ENCODE data around the gene ATP5PO. TPM values are rescaled to one million over a fixed set of nuclear protein-coding genes. Genes with fewer than 3 reads are reported as not detected.

Gene ATP5PO
- polyA plus RNA-seq, 1 of the 3 experiments (the other 2 are of a cell fraction): 148 TPM

DNA sequence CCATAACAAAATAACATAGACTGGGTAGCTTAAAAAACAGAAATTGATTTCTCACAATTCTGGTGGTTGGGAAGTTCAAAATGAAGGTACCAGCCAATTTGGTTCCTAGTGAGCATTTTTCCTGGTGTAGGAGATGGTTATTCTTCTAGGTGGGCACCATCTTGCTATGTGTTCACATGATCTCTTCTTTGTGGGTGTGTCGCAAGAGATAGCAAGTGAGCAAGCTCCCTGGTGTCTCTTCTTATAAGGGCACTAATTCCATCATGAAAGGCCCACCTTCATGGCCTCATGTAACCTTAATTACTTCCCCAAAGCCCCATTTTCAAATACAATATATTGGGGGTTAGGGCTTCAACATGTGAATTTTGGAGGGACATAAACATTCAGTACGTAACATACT lies 38.8 kb upstream of the ATP5PO start:
- H3K27me3 ChIP-seq (ENCODE audit: insufficient read depth): no peaks in the 10 kb centered on the region
- 95% methylated on average over 2 of the region's 2 CpGs for WGBS (ENCODE audit: low lambda C conversion rate)
- no peaks in the 10 kb centered on the region for H3K79me2 ChIP-seq (ENCODE audit: insufficient read depth)
- no peaks in the 10 kb centered on the region for H3K9me2 ChIP-seq
- no peaks in the 10 kb centered on the region for H3F3A ChIP-seq (replicated peaks; ENCODE audit: insufficient read depth)
- H3K9me3 ChIP-seq: 0 out of 2 replicates have a peak, but pooled peaks cover 3% of the 10 kb centered on the region
- no peak overlapping the region for H2AFZ ChIP-seq (ENCODE audit: low read depth)
- H3K4me1 ChIP-seq (ENCODE audit: control insufficient read depth in 1 of 2, insufficient read depth in 2 of 2, low read depth in 1 of 2, low read length in 1 of 2): no peaks in the 10 kb centered on the region
- no peaks in the 10 kb centered on the region for H3K36me3 ChIP-seq (replicated peaks in 1 of 2; ENCODE audit: control insufficient read depth in 1 of 2, insufficient read depth in 2 of 2, low read length in 1 of 2)
- no peak overlapping the region for H3K27ac ChIP-seq (ENCODE audit: low read depth in 2 of 2, low read length in 1 of 2)
- ChIA-PET POLR2A (no interaction called here), CTCF (interaction anchor here (0.8 to 1.6 kb wide), 2 partner anchors 30 to 169 kb away, joined by 3 to 12 read pairs; no protein-coding TSS in a partner anchor)
- H3K9ac ChIP-seq: no peak overlapping the region
- TF ChIP-seq EZH2phosphoT487 (IDR thresholded peaks at IDR 0.05; ENCODE audit: borderline replicate concordance, low read depth): no peak
- TF ChIP-seq EP300 (IDR thresholded peaks at IDR 0.05; ENCODE audit: borderline replicate concordance in 1 of 2, low read depth in 1 of 2, low read length in 1 of 2): no peak
- no peak for TF ChIP-seq NFIC (IDR thresholded peaks at IDR 0.05; ENCODE audit: borderline replicate concordance)
- no peak for TF ChIP-seq NRF1 (IDR thresholded peaks at IDR 0.05; ENCODE audit: low read depth, low read length)
- TF ChIP-seq FOSL2 (IDR thresholded peaks at IDR 0.05; ENCODE audit: borderline replicate concordance, low read depth): no peak
- TF ChIP-seq POLR2AphosphoS5 (IDR thresholded peaks at IDR 0.05; ENCODE audit: low read depth, low read length): no peak
- no peak for TF ChIP-seq CTCF (IDR thresholded peaks at IDR 0.05)
- no peak for TF ChIP-seq USF1 (IDR thresholded peaks at IDR 0.05; ENCODE audit: borderline replicate concordance, low read depth)
- TF ChIP-seq YY1 (IDR thresholded peaks at IDR 0.05; ENCODE audit: low read depth): no peak
- no peak for DNase-seq
- no peak overlapping the region for H3K4me2 ChIP-seq
- H4K20me1 ChIP-seq (ENCODE audit: insufficient read depth): no peaks in the 10 kb centered on the region
- H3K4me3 ChIP-seq (ENCODE audit: low read depth in 2 of 2, low read length in 1 of 2): no peak overlapping the region

GRCh38 chr21:33951276-33952178 lies 35.9 kb upstream of the ATP5PO start:
- Histone ChIP-seq H3K79me2 (ENCODE audit: insufficient read depth) (no peaks in the 10 kb centered on the region), H3F3A (replicated peaks; ENCODE audit: insufficient read depth) (peaks cover 15% of the 10 kb centered on the region), H2AFZ (ENCODE audit: low read depth) (no peak overlapping the region), H3K9me2 (no peaks in the 10 kb centered on the region), H3K9ac (no peak overlapping the region), H4K20me1 (ENCODE audit: insufficient read depth) (no peaks in the 10 kb centered on the region), H3K4me2 (no peak overlapping the region), H3K4me3 (ENCODE audit: low read depth in 2 of 2, low read length in 1 of 2) (no peak overlapping the region), H3K4me1 (ENCODE audit: control insufficient read depth in 1 of 2, insufficient read depth in 2 of 2, low read depth in 1 of 2, low read length in 1 of 2) (peaks cover 14 to 15% of the 10 kb centered on the region in 2 experiments; a peak in 3 of 4 replicates), H3K36me3 (replicated peaks in 1 of 2; ENCODE audit: control insufficient read depth in 1 of 2, insufficient read depth in 2 of 2, low read length in 1 of 2) (no peaks in the 10 kb centered on the region), H3K27ac (ENCODE audit: low read depth in 2 of 2, low read length in 1 of 2) (no peak overlapping the region), H3K9me3 (no peaks in the 10 kb centered on the region), H3K27me3 (ENCODE audit: insufficient read depth) (no peaks in the 10 kb centered on the region)
- POLR2A ChIA-PET: no interaction called here
- WGBS (ENCODE audit: low lambda C conversion rate): 94% methylated on average over 6 of the region's 8 CpGs
- TF ChIP-seq EZH2phosphoT487 (IDR thresholded peaks at IDR 0.05; ENCODE audit: borderline replicate concordance, low read depth) (no peak), MAX (IDR thresholded peaks at IDR 0.05; ENCODE audit: low read depth) (no peak), REST (IDR thresholded peaks at IDR 0.05; ENCODE audit: low read depth, low read length) (no peak), IRF3 (IDR thresholded peaks at IDR 0.05; ENCODE audit: low read depth, low read length) (no peak), RAD21 (IDR thresholded peaks at IDR 0.05; ENCODE audit: low read length) (no peak), RCOR1 (IDR thresholded peaks at IDR 0.05; ENCODE audit: low read length) (no peak), JUND (IDR thresholded peaks at IDR 0.05) (no peak)
- TF ChIP-seq, protein P1, sequence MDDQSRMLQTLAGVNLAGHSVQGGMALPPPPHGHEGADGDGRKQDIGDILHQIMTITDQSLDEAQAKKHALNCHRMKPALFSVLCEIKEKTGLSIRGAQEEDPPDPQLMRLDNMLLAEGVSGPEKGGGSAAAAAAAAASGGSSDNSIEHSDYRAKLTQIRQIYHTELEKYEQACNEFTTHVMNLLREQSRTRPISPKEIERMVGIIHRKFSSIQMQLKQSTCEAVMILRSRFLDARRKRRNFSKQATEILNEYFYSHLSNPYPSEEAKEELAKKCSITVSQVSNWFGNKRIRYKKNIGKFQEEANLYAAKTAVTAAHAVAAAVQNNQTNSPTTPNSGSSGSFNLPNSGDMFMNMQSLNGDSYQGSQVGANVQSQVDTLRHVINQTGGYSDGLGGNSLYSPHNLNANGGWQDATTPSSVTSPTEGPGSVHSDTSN (IDR thresholded peaks at IDR 0.05): no peak
- CTCF ChIA-PET: interaction anchor here (1.5 kb wide), 1 partner anchor 411 kb away, joined by 3 read pairs; no protein-coding TSS in a partner anchor
- DNase-seq: no peak

Data from SK-N-SH (cell line).